Upper lobe of left lung (tissue), 6 donors: ENCODE measurements around the gene STXBP6. TPM values are rescaled to one million over a fixed set of nuclear protein-coding genes. Genes with fewer than 3 reads are reported as not detected.
A peak's percentile ranks its signal among the peaks of the same experiment; 100 is the strongest.

Experiments
- ATAC-seq, 2 donors: fragments of 200-7000 bp; cut with Tn5 transposase; one replicate each; pipeline ENCODE4 v1.9.1; 2022; ENCODE audit warnings: mild to moderate bottlenecking in 2 of 2, moderate library complexity in 2 of 2; ENCODE audit not compliant: low FRiP score in 2 of 2
- DNase-seq, 2 donors: peaks; one replicate each; pipeline ENCODE4 v3.0.0-alpha.2; 2019 to 2020
- H3K27ac ChIP-seq, 4 donors: fragments of 200-600 bp; sonication (generic); one replicate each; pipeline ENCODE4 v1.5.1; 2016 to 2019
- H3K27me3 ChIP-seq, 4 donors: fragments of 200-600 bp; sonication (generic); one replicate each; pipeline ENCODE4 v1.5.1; 2017 to 2019
- H3K36me3 ChIP-seq, 4 donors: fragments of 200-600 bp; sonication (generic); one replicate each; pipeline ENCODE4 v1.5.1; 2016 to 2019
- H3K4me1 ChIP-seq, 4 donors: fragments of 200-600 bp; sonication (generic); one replicate each; pipeline ENCODE4 v1.5.1; 2018 to 2019
- H3K4me3 ChIP-seq, 4 donors: fragments of 200-600 bp; sonication (generic); one replicate each; pipeline ENCODE4 v1.5.1; 2017 to 2019; ENCODE audit warnings: mild to moderate bottlenecking in 2 of 4, moderate library complexity in 1 of 4
- H3K9me3 ChIP-seq, 4 donors: fragments of 200-600 bp; sonication (generic); one replicate each; pipeline ENCODE4 v1.5.1; 2018 to 2019
- EP300 ChIP-seq, 4 donors: sonication (generic); formaldehyde crosslinking; IDR thresholded peaks; one replicate each; pipeline ENCODE4 v1.5.1; 2017; ENCODE audit warnings: antibody characterized with exemption in 4 of 4, control low read depth in 2 of 4
- POLR2A ChIP-seq, 4 donors: fragments of 450-650 bp; IDR thresholded peaks; one replicate each; pipeline ENCODE4 v1.5.1; 2016 to 2017; ENCODE audit warnings: antibody characterized with exemption in 4 of 4, mild to moderate bottlenecking in 2 of 4
- POLR2AphosphoS5 ChIP-seq, 2 donors: sonication (generic); formaldehyde crosslinking; IDR thresholded peaks; one replicate each; pipeline ENCODE4 v1.5.1; 2017; ENCODE audit warnings: antibody characterized with exemption in 2 of 2
- WGBS, 2 donors: methylation state at CpG; one replicate each; pipeline ENCODE4 v1.1.5; 2017 to 2018; 5-methylcytosine and 5-hydroxymethylcytosine counted together
- total RNA-seq, 6 donors: library from RNA; depleted of rRNA in 4 of 6; stranded (reverse); fragments of >200 nt in 4 of 6; gene quantifications; one replicate each; pipeline versions ENCODE4 v1.1.0 to v1.2.1, GENCODE V29; 2016 to 2021
- TF ChIP-seq, protein P1 (sequence below), 6 experiments: fragments of 450-650 bp in 4 of 6; fragments of 200-600 bp in 2 of 6; sonication (generic) in 2 of 6; IDR thresholded peaks; one replicate each; pipeline ENCODE4 v1.5.1; 2016 to 2019; ENCODE audit warnings: antibody characterized with exemption in 6 of 6
- donor health status: DM: no; HTN: no; CAD: no; lungs with moderate emphysema.
- donor health status: DM: no; HTN: yes; CAD: no; lungs with severe emphysema.

Gene STXBP6
- total RNA-seq, 6 donors from 2014 or later = 13.6 to 38.3 (median 23.7) TPM

- peaks cover 5 to 26% (median 17%) of the 10 kb centered on the region in 4 donors for H3K4me1 ChIP-seq
- H3K9me3 ChIP-seq = no peaks in the 10 kb centered on the region
- DNase-seq = no peak
- H3K27me3 ChIP-seq = peaks cover 0 to 15% (median 3%) of the 10 kb centered on the region in 4 donors
- WGBS, 2 donors = 7 to 9% methylated on average over 31 of the region's 31 CpGs
- no peaks in the 10 kb centered on the region for H3K36me3 ChIP-seq
- peak overlapping the region; percentile 50 to 71 (median 63) for H3K4me3 ChIP-seq
- H3K27ac ChIP-seq = peak overlapping the region; percentile 75 to 89 (median 82)
- TF ChIP-seq, protein P1, sequence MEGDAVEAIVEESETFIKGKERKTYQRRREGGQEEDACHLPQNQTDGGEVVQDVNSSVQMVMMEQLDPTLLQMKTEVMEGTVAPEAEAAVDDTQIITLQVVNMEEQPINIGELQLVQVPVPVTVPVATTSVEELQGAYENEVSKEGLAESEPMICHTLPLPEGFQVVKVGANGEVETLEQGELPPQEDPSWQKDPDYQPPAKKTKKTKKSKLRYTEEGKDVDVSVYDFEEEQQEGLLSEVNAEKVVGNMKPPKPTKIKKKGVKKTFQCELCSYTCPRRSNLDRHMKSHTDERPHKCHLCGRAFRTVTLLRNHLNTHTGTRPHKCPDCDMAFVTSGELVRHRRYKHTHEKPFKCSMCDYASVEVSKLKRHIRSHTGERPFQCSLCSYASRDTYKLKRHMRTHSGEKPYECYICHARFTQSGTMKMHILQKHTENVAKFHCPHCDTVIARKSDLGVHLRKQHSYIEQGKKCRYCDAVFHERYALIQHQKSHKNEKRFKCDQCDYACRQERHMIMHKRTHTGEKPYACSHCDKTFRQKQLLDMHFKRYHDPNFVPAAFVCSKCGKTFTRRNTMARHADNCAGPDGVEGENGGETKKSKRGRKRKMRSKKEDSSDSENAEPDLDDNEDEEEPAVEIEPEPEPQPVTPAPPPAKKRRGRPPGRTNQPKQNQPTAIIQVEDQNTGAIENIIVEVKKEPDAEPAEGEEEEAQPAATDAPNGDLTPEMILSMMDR (IDR thresholded peaks at IDR 0.05) = no peak
- no peak for TF ChIP-seq EP300 (IDR thresholded peaks at IDR 0.05)
- TF ChIP-seq POLR2A (IDR thresholded peaks at IDR 0.05) = no peak
- no peak for TF ChIP-seq POLR2AphosphoS5 (IDR thresholded peaks at IDR 0.05)
- ATAC-seq = peak in 1 of 2 donors; percentile 69
Measured at GRCh38 chr14:25050269-25051150, 563 bp upstream of the STXBP6 start.

DNA sequence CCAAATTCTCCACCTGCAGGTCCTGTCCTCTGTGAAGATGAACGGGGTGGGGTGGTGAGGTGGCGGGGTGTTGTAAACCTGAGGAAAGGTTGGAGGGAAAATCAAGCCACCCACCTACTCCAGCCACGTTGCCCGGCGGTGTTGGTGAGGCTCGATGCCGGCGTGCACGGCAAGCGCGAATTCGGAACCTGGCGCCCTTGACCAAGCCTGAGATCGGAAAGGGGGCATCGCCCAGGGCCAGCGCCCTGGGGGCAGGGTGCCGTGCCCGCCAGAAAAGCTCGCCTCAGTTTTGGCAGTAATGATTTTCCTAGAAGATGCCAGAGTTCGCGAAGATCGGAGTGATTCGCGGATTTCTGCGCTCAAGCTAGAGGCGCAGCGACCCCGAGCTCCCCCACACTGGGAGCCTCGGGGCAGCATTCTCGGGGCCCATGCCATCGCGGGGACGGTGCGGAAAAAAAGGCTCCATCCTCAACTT, 817 bp downstream of the STXBP6 start:
- TF ChIP-seq, protein P1 (IDR thresholded peaks at IDR 0.05) = no peak
- no peak for TF ChIP-seq EP300 (IDR thresholded peaks at IDR 0.05)
- TF ChIP-seq POLR2AphosphoS5 (IDR thresholded peaks at IDR 0.05) = no peak
- no peak for TF ChIP-seq POLR2A (IDR thresholded peaks at IDR 0.05)
- 4 to 9% methylated on average over 19 to 33 of the region's 34 CpGs for WGBS, 2 donors
- ATAC-seq (peak in 1 of 2 donors; percentile 2), DNase-seq (peak in 1 of 2 donors; percentile 67)
- Histone ChIP-seq H3K9me3 (no peaks in the 10 kb centered on the region), H3K4me3 (peak overlapping the region; percentile 50 to 71 (median 63)), H3K36me3 (no peaks in the 10 kb centered on the region), H3K27me3 (peaks cover 0 to 15% (median 3%) of the 10 kb centered on the region in 4 donors), H3K27ac (peak overlapping the region; percentile 75 to 89 (median 82)), H3K4me1 (peaks cover 5 to 26% (median 18%) of the 10 kb centered on the region in 4 donors)

DNA sequence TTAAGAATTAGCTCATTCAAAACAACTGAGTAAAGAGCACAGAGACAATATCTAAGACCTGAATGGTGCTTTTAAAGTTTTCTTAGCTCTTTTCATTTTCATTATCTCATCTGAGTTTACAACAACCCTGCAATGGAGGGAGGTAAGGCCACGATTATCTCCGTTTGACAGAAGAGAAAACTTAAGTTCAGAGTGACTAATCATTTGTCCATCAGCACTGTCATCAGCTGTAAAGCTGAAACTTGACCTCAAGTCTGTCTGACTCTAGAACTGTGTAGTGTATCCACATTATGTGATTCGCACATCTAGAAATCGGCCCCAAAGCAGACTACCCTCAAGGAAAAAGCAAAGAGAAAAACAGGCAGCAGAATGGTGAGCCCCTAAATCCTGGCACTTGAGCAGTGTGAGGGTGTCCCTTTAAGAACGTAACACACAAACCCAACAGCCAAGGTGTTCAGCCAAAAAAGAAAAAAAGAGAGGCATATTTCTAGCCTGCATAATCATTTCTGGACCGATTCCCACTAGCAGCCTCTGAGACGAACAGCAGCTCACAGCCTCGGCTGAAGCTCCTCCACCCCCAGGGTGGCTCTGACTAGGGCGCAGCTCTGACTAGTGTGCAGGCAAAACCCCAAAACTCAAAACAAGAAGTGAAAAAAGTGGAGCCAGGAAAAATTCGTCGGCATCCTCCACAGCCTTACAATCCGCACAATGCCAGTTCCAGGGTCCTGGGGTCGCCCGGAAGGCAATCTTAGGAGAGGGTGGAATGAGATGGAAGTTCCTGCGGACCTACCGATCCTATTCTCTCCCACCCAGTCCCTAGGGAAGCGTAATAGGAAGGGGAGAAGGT, 1.6 kb downstream of the STXBP6 start:
- TF ChIP-seq, protein P1 (IDR thresholded peaks at IDR 0.05) = no peak
- no peak for TF ChIP-seq POLR2A (IDR thresholded peaks at IDR 0.05)
- TF ChIP-seq POLR2AphosphoS5 (IDR thresholded peaks at IDR 0.05) = no peak
- no peak for TF ChIP-seq EP300 (IDR thresholded peaks at IDR 0.05)
- peak in 1 of 2 donors; percentile 73 for ATAC-seq
- H3K4me3 ChIP-seq = peak overlapping the region; percentile 50 to 71 (median 63)
- H3K9me3 ChIP-seq = no peaks in the 10 kb centered on the region
- peaks cover 5 to 26% (median 18%) of the 10 kb centered on the region in 4 donors for H3K4me1 ChIP-seq
- no peak for DNase-seq
- WGBS, 2 donors = 36 to 50% methylated on average over 17 of the region's 17 CpGs
- peaks cover 0 to 15% (median 3%) of the 10 kb centered on the region in 4 donors for H3K27me3 ChIP-seq
- H3K36me3 ChIP-seq = no peaks in the 10 kb centered on the region
- peak overlapping the region; percentile 75 to 89 (median 82) for H3K27ac ChIP-seq

- no peaks in the 10 kb centered on the region for H3K9me3 ChIP-seq
- ATAC-seq (no peak), DNase-seq (no peak)
- no peak for TF ChIP-seq EP300 (IDR thresholded peaks at IDR 0.05)
- no peak for TF ChIP-seq POLR2A (IDR thresholded peaks at IDR 0.05)
- TF ChIP-seq, protein P1 (IDR thresholded peaks at IDR 0.05) = no peak
- TF ChIP-seq POLR2AphosphoS5 (IDR thresholded peaks at IDR 0.05) = peak in 1 of 2 donors; percentile 39
- peak overlapping the region in 1 of 4 donors; percentile 71 for H3K4me3 ChIP-seq
- peak overlapping the region; percentile 28 to 86 (median 56) for H3K27ac ChIP-seq
- no peaks in the 10 kb centered on the region for H3K36me3 ChIP-seq
- 66 to 67% methylated on average over 2 of the region's 2 CpGs for WGBS, 2 donors
- peaks cover 0 to 15% (median 3%) of the 10 kb centered on the region in 4 donors for H3K27me3 ChIP-seq
- peaks cover 14 to 33% (median 24%) of the 10 kb centered on the region in 4 donors for H3K4me1 ChIP-seq
Measured at GRCh38 chr14:25046301-25046943, 3.5 kb downstream of the STXBP6 start.
